OCI-LY1 (cell line): Measurements from ENCODE around the gene CITED1.

Source experiments
- CTCF ChIP-seq: fragments of 200-600 bp; sonication (generic), shearing (Covaris generic); IDR thresholded peaks from 2 replicates; pipeline ENCODE4 v1.5.1; 2017; ENCODE audit warnings: mild to moderate bottlenecking, antibody characterized with exemption, low read length, moderate library complexity, mixed read lengths
- EZH2 ChIP-seq: fragments of 200-600 bp; sonication (generic), shearing (Covaris generic); IDR thresholded peaks from 2 replicates; pipeline ENCODE4 v1.8.0; 2017; ENCODE audit warnings: borderline replicate concordance, mixed run types, mild to moderate bottlenecking, antibody characterized with exemption, low read length, moderate library complexity, mixed read lengths

- TF ChIP-seq CTCF (no peak), EZH2 (no peak)
These were observed 837 bp downstream of the CITED1 start for GRCh38 chrX:72304877-72305276.
